Heart left ventricle (tissue), 16 donors: Measurements from ENCODE around the gene SAP30BP. TPM values are rescaled to one million over a fixed set of nuclear protein-coding genes. Genes with fewer than 3 reads are reported as not detected.
A peak's percentile ranks its signal among the peaks of the same experiment; 100 is the strongest.

Experiments
- ATAC-seq, 4 donors: fragments of 200-7000 bp; cut with Tn5 transposase; one replicate each; pipeline ENCODE4 v1.9.1; 2020 to 2022; ENCODE audit warnings: moderate library complexity in 4 of 4, mild to moderate bottlenecking in 3 of 4, moderate number of reproducible peaks in 1 of 4
- DNase-seq, 5 donors: peaks; one replicate each; pipeline ENCODE4 v3.0.0-alpha.2; 2020
- H3K27ac ChIP-seq, 12 donors: fragments of 200-600 bp; sonication (generic) in 4 of 12; one replicate each; pipeline versions ENCODE4 v1.5.0 to v1.8.0; 2016 to 2022; ENCODE audit warnings: mild to moderate bottlenecking in 2 of 12
- H3K27me3 ChIP-seq, 9 donors: fragments of 200-600 bp; sonication (generic) in 2 of 9; one replicate each; pipeline versions ENCODE4 v1.5.1 to v1.8.0; 2016 to 2022; ENCODE audit warnings: mild to moderate bottlenecking in 3 of 9
- H3K36me3 ChIP-seq, 9 donors: fragments of 200-600 bp; sonication (generic) in 2 of 9; one replicate each; pipeline versions ENCODE4 v1.5.0 to v1.8.0; 2018 to 2022; ENCODE audit warnings: mild to moderate bottlenecking in 2 of 9
- H3K4me1 ChIP-seq, 12 donors: fragments of 200-600 bp; sonication (generic) in 4 of 12; one replicate each; pipeline versions ENCODE4 v1.5.0 to v1.8.0; 2016 to 2022; ENCODE audit warnings: mild to moderate bottlenecking in 3 of 12
- H3K4me3 ChIP-seq, 12 donors: fragments of 200-600 bp; sonication (generic) in 4 of 12; one replicate each; pipeline versions ENCODE4 v1.5.0 to v1.8.0; 2017 to 2022; ENCODE audit warnings: mild to moderate bottlenecking in 9 of 12, moderate library complexity in 4 of 12
- H3K9me3 ChIP-seq, 12 donors: fragments of 200-600 bp; sonication (generic) in 4 of 12; one replicate each; pipeline versions ENCODE4 v1.5.0 to v1.8.0; 2016 to 2022; ENCODE audit warnings: mild to moderate bottlenecking in 1 of 12
- POLR2A ChIP-seq, 2 donors: fragments of 450-650 bp; IDR thresholded peaks; one replicate each; pipeline ENCODE4 v1.6.1; 2017; ENCODE audit warnings: antibody characterized with exemption in 2 of 2, mild to moderate bottlenecking in 2 of 2, moderate library complexity in 2 of 2
- whole genome bisulfite sequencing, 4 donors: extraction: QIAGEN DNeasy Blood & Tissue Kit in 2 of 4; methylation state at CpG; one replicate each; pipeline versions ENCODE4 v1.1.5 to v1.1.7; 2013 to 2018; 5-methylcytosine and 5-hydroxymethylcytosine counted together
- intact Hi-C, 10 donors: fragments of 100-400 bp; cut with DNase I; formaldehyde crosslinking; loops; one replicate each; pipeline versions ENCODE4 v1.11.1 to v1.14.2; 2022
- polyA plus RNA-seq, 2 donors: library from polyadenylated mRNA; stranded (reverse); fragments of 200-250 nt; gene quantifications; one replicate each; pipeline ENCODE4 v1.2.3, GENCODE V29; 2013
- total RNA-seq, 9 donors: library from RNA; depleted of rRNA in 2 of 9; stranded (reverse); fragments of >200 nt in 2 of 9; fragmentation: NEBNext Ultra II Directional in 3 of 9; extraction: Animal tissue kit (Norgen Biotek cat#: 25700) in 3 of 9; gene quantifications; one replicate each; pipeline versions ENCODE4 v1.1.0 to v1.2.4, GENCODE V29; 2016 to 2023
- TF ChIP-seq, protein P1 (sequence below), 12 donors: fragments of 200-600 bp; sonication (generic) in 4 of 12; IDR thresholded peaks; one replicate each; pipeline versions ENCODE4 v1.5.0 to v1.8.0; 2018 to 2022; ENCODE audit warnings: antibody characterized with exemption in 12 of 12, mild to moderate bottlenecking in 5 of 12
- donor health status: ischemic (EF 13 %, LVEDD 7.1; RV severe dilation, severe dysfunction).
- donor health status: healthy with polysubstance abuse.
- donor health status: DM: no; HTN: yes; CAD: no.
- donor health status: DM: no; HTN: no; CAD: no.
- donor health status: ischemic (EF 25% LVEDD 6.9; RV normal size, moderate dysfunction).
- donor health status: ischemic (EF 25% LVEDD 5.7; RV mildly dilated, moderate dysfunction).
- donor health status: healthy.
- donor health status: DM: yes; HTN: yes; CAD: no.
- donor health status: ischemic (EF 35%, LVEDD 5.7; RV mildly dilated, moderate dysfunction).
- donor health status: nonischemic (EF 11% LVEDD 7.7; RV severe dilation, severe dysfunction).
- donor health status: DM: yes; HTN: yes; CAD: no.
- donor health status: PGD.
- donor health status: ischemic (EF 29% LVEDD 5.4; RV normal size, mild dysfunction).
- donor health status: nonischemic (EF 23%, LVEDD 6.1; RV moderate dilation, normal function).

SAP30BP gene
- total and polyA plus RNA-seq, 11 donors = 40.9 to 121 (median 54.6) TPM

DNA sequence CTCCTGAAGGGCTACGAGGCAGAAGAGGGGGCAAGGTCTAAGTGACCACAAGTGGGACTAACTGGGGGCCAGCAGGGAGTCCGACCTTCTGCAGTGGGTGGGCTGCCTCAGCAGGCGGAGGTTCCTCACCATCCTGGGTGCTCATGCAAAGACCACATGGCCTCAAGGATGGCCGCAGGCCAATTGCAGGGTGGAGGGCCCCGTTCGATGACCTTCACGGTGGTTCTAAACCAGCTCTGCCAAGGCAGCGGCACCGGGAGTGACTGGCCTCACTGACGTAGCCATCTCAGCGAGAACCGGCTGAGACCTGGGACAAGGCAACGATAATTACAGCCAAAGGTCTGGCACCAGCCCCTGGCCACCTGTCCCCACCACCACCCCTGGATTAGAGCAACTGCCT is 28.2 kb upstream of the SAP30BP start:
- no peak for TF ChIP-seq POLR2A (IDR thresholded peaks at IDR 0.05)
- TF ChIP-seq, protein P1, sequence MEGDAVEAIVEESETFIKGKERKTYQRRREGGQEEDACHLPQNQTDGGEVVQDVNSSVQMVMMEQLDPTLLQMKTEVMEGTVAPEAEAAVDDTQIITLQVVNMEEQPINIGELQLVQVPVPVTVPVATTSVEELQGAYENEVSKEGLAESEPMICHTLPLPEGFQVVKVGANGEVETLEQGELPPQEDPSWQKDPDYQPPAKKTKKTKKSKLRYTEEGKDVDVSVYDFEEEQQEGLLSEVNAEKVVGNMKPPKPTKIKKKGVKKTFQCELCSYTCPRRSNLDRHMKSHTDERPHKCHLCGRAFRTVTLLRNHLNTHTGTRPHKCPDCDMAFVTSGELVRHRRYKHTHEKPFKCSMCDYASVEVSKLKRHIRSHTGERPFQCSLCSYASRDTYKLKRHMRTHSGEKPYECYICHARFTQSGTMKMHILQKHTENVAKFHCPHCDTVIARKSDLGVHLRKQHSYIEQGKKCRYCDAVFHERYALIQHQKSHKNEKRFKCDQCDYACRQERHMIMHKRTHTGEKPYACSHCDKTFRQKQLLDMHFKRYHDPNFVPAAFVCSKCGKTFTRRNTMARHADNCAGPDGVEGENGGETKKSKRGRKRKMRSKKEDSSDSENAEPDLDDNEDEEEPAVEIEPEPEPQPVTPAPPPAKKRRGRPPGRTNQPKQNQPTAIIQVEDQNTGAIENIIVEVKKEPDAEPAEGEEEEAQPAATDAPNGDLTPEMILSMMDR (IDR thresholded peaks at IDR 0.05) = no peak
- WGBS, 4 donors = 62 to 82% (median 66%) methylated on average over 10 to 13 of the region's 13 CpGs
- H3K4me1 ChIP-seq = peaks cover 4 to 88% (median 30%) of the 10 kb centered on the region in 12 donors
- peak overlapping the region in 11 of 12 donors; percentile 14 to 86 (median 50) for H3K27ac ChIP-seq
- peaks cover 0 to 11% (median 0%) of the 10 kb centered on the region in 9 donors for H3K36me3 ChIP-seq
- peak; percentile 47 to 83 (median 69) for DNase-seq
- peak in 3 of 4 donors; percentile 11 to 32 (median 14) for ATAC-seq
- H3K27me3 ChIP-seq = no peaks in the 10 kb centered on the region
- intact Hi-C loops = no loop called here
- H3K9me3 ChIP-seq = no peaks in the 10 kb centered on the region
- no peak overlapping the region for H3K4me3 ChIP-seq

DNA sequence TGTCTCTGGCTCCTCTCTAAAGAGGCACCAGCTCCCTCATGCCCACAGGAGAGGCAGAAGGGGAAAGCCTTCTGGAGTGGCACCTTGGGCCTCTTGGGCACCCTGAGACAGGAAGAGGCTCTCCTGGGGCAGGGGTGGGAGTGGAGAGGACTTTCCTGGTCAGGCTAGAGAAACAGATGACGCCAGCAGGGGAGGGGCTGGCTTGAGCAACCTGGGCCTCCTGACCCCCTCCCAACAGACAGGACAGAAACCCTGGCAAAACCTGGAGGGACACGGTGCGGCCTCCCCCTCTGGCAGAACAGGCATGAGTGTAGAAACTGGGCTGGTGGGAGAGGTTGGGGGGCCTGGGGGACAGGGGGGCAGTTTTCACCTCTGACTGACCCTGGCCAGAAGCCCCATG is 27.8 kb upstream of the SAP30BP start:
- Histone ChIP-seq H3K4me3 (no peak overlapping the region), H3K4me1 (peaks cover 0 to 84% (median 26%) of the 10 kb centered on the region in 12 donors), H3K9me3 (no peaks in the 10 kb centered on the region), H3K27ac (peak overlapping the region in 11 of 12 donors; percentile 14 to 86 (median 50)), H3K27me3 (no peaks in the 10 kb centered on the region), H3K36me3 (peaks cover 0 to 11% (median 0%) of the 10 kb centered on the region in 9 donors)
- intact Hi-C loops = no loop called here
- TF ChIP-seq, protein P1 (IDR thresholded peaks at IDR 0.05) = no peak
- no peak for TF ChIP-seq POLR2A (IDR thresholded peaks at IDR 0.05)
- ATAC-seq (no peak), DNase-seq (peak in 2 of 5 donors; percentile 7 to 29)
- 89 to 96% (median 94%) methylated on average over 3 of the region's 3 CpGs for WGBS, 4 donors

DNA sequence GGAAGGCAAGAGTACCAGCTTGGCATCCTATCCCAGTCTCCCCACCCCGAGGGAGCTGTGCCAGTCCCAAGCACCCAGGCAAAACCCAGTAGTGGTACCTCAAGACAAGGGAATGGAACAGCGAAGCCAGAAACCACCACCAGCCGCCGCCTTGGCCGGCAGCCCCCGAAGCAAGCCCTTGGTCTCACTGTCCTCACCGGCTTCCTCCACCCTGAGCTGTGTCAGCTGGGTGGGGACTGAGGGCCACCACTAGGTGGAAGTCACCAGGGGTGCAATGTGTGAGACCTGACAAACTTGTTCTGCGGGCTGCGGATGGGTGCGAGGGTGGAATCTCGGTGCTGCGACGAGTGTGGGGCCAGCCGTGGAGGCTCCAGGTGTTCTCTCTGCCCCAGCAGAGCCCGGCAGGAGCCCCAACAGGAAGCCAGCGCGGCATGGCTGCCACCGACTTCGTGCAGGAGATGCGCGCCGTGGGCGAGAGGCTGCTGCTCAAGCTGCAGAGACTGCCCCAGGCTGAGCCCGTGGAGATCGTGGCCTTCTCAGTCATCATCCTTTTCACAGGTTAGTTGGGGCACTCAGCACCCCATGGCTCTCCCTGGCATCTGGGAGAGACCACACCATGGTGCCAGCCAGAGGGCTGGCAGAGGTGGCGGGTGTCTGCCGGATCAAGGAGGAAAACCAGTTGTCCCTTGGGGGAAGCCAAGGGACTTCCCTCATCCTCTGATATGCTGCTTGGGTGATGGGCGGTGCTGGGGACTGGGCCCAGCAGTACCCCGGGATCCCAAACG is 27.2 kb upstream of the SAP30BP start:
- Histone ChIP-seq H3K4me3 (no peak overlapping the region), H3K27me3 (no peaks in the 10 kb centered on the region), H3K27ac (peak overlapping the region in 5 of 12 donors; percentile 65 to 86 (median 74)), H3K36me3 (peaks cover 0 to 15% (median 0%) of the 10 kb centered on the region in 9 donors), H3K9me3 (no peaks in the 10 kb centered on the region), H3K4me1 (peaks cover 0 to 77% (median 22%) of the 10 kb centered on the region in 12 donors)
- WGBS, 4 donors = 90 to 95% (median 91%) methylated on average over 15 to 30 of the region's 30 CpGs
- intact Hi-C loops = no loop called here
- DNase-seq (peak in 2 of 5 donors; percentile 7 to 28), ATAC-seq (no peak)
- TF ChIP-seq, protein P1 (IDR thresholded peaks at IDR 0.05) = no peak
- no peak for TF ChIP-seq POLR2A (IDR thresholded peaks at IDR 0.05)

DNA sequence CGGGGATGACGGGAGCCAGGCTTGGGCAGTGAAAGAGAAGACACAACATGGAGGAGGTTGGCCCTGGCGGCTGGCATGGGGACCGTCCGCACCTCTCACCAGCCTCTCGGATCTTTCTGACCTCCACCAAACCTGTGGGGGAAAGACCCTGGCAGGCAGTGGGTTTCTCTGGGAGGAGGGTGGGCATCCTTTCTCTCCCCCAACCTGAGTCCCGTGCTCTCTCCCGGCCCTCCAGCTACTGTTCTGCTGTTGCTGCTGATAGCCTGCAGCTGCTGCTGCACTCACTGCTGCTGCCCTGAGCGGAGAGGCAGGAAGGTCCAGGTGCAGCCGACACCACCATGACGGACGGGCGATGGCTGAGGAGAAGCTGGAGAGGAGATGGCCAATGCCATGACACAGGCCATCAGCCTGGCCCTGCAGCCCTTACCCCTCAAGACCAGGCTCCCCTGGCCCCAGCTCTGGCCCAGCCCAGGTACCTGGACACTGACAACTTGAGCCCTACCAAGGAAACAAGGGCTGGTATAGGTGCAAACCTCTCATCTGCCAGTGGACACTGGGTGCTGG is 26.5 kb upstream of the SAP30BP start:
- H3K4me1 ChIP-seq = peaks cover 0 to 72% (median 19%) of the 10 kb centered on the region in 12 donors
- no peak overlapping the region for H3K4me3 ChIP-seq
- WGBS, 4 donors = 88 to 97% (median 95%) methylated on average over 8 to 13 of the region's 13 CpGs
- DNase-seq = peak in 2 of 5 donors; percentile 5 to 47
- peak overlapping the region in 7 of 12 donors; percentile 57 to 76 (median 65) for H3K27ac ChIP-seq
- H3K36me3 ChIP-seq = peaks cover 0 to 19% (median 0%) of the 10 kb centered on the region in 9 donors
- intact Hi-C loops = no loop called here
- TF ChIP-seq POLR2A (IDR thresholded peaks at IDR 0.05) = no peak
- TF ChIP-seq, protein P1 (IDR thresholded peaks at IDR 0.05) = no peak
- no peaks in the 10 kb centered on the region for H3K27me3 ChIP-seq
- ATAC-seq = no peak
- no peaks in the 10 kb centered on the region for H3K9me3 ChIP-seq
